Endothelial cell of umbilical vein (primary cell): ENCODE data around the gene GADD45A. TPM values are rescaled to one million over a fixed set of nuclear protein-coding genes. Genes with fewer than 3 reads are reported as not detected.

Experiments
- BruUV-seq: library from RNA; stranded (reverse); fragments of 400-500 nt; replicated peaks from 2 replicates; lab custom pipeline; 2021; lab: Mats Ljungman, UMichigan
- CTCF ChIA-PET: fragments of 300-600, 350-600 bp; sonication (Branson Sonifier 250); formaldehyde crosslinking; loops from one replicate; lab custom pipeline; 2021; ENCODE audit warnings: antibody characterized with exemption, inconsistent platforms; lab: Charles Lee
- POLR2A ChIA-PET: fragments of 300-600, 350-600 bp; sonication (Branson Sonifier 250); formaldehyde crosslinking; loops from one replicate; lab custom pipeline; 2021; ENCODE audit warnings: antibody characterized with exemption, inconsistent platforms; lab: Charles Lee
- DNase-seq: peaks from one replicate; pipeline ENCODE4 v3.0.0-alpha.2; 2011; ENCODE audit warnings: low read depth, low spot score
- FAIRE-seq: peaks from 2 replicates; lab custom pipeline; 2011; peaks lifted over from hg19 to GRCh38; lab: Jason Lieb, UNC
- H2AFZ ChIP-seq: 2 replicates; pipeline ENCODE4 v1.6.0; 2012; ENCODE audit warnings: low read depth, low read length, control low read depth, inconsistent platforms
- H3K27ac ChIP-seq: 2 replicates; pipeline ENCODE4 v1.5.1; 2011; ENCODE audit warnings: low read depth, mild to moderate bottlenecking, control low read depth, low read length, moderate library complexity; ENCODE audit not compliant: insufficient read depth
- H3K27me3 ChIP-seq, 2 experiments: 2 replicates each; pipeline versions ENCODE4 v1.6.0 to v1.6.1; 2011; ENCODE audit warnings: low read length in 2 of 2, mixed read lengths in 1 of 2; ENCODE audit not compliant: control insufficient read depth in 2 of 2, insufficient read depth in 2 of 2
- H3K36me3 ChIP-seq, 2 experiments: 2 replicates in 1 of 2; 3 replicates in 1 of 2; pipeline ENCODE4 v1.5.1; 2011; ENCODE audit warnings: low read length in 2 of 2, mild to moderate bottlenecking in 1 of 2, moderate library complexity in 1 of 2; ENCODE audit not compliant: control insufficient read depth in 2 of 2, insufficient read depth in 2 of 2; ENCODE audit errors: extremely low read depth in 1 of 2
- H3K4me1 ChIP-seq: 3 replicates; pipeline ENCODE4 v1.5.1; 2011; ENCODE audit warnings: mild to moderate bottlenecking, low read length; ENCODE audit not compliant: control insufficient read depth, insufficient read depth; ENCODE audit errors: extremely low read depth
- H3K4me2 ChIP-seq: 2 replicates; pipeline ENCODE4 v1.6.1; 2011; ENCODE audit warnings: low read length, control low read depth, mixed read lengths; ENCODE audit not compliant: insufficient read depth
- H3K4me3 ChIP-seq, 3 experiments: fragments of 200-600 bp in 1 of 3; sonication (generic), shearing (Covaris generic) in 1 of 3; replicated peaks in 1 of 3; 2 replicates each; pipeline ENCODE4 v1.5.1; 2011 to 2016; ENCODE audit warnings: control low read depth in 3 of 3, low read length in 3 of 3, mild to moderate bottlenecking in 2 of 3, inconsistent platforms in 1 of 3, low read depth in 1 of 3, moderate library complexity in 1 of 3; ENCODE audit not compliant: insufficient read depth in 1 of 3
- H3K79me2 ChIP-seq: 2 replicates; pipeline ENCODE4 v1.6.0; 2012; ENCODE audit warnings: low read length, inconsistent platforms; ENCODE audit not compliant: control insufficient read depth, insufficient read depth
- H3K9ac ChIP-seq: replicated peaks from 2 replicates; pipeline ENCODE3; 2011; ENCODE audit warnings: low read length, control low read depth; ENCODE audit not compliant: insufficient read depth; ENCODE audit errors: extremely low read depth
- H3K9me1 ChIP-seq: replicated peaks from 3 replicates; pipeline ENCODE4 v1.6.0; 2011; ENCODE audit warnings: mild to moderate bottlenecking, low read length; ENCODE audit not compliant: control insufficient read depth, insufficient read depth; ENCODE audit errors: extremely low read depth
- H3K9me3 ChIP-seq: replicated peaks from 2 replicates; pipeline ENCODE4 v1.5.1; 2012; ENCODE audit warnings: low read length, inconsistent platforms; ENCODE audit not compliant: control insufficient read depth, insufficient read depth
- H4K20me1 ChIP-seq: replicated peaks from 2 replicates; pipeline ENCODE3; 2011; ENCODE audit warnings: mild to moderate bottlenecking, low read length; ENCODE audit not compliant: control insufficient read depth, insufficient read depth; ENCODE audit errors: extremely low read depth
- EZH2 ChIP-seq: IDR thresholded peaks from 2 replicates; pipeline ENCODE4 v1.6.1; 2012; ENCODE audit warnings: borderline replicate concordance, low read depth, mild to moderate bottlenecking, moderate library complexity, low read length, inconsistent platforms; ENCODE audit not compliant: severe bottlenecking
- FOS ChIP-seq: IDR thresholded peaks from 2 replicates; pipeline ENCODE4 v1.6.1; 2011; ENCODE audit warnings: mild to moderate bottlenecking, low read length, moderate library complexity, borderline replicate concordance; ENCODE audit not compliant: insufficient read depth
- GATA2 ChIP-seq: IDR thresholded peaks from 2 replicates; pipeline ENCODE4 v1.7.0; 2011; ENCODE audit warnings: low read depth, mild to moderate bottlenecking, moderate library complexity, mixed read lengths, low read length; ENCODE audit not compliant: insufficient read length, insufficient read depth
- JUN ChIP-seq: IDR thresholded peaks from 2 replicates; pipeline ENCODE4 v1.6.1; 2011; ENCODE audit warnings: borderline replicate concordance, low read depth; ENCODE audit not compliant: insufficient read length, insufficient read depth
- MAX ChIP-seq: IDR thresholded peaks from 2 replicates; pipeline ENCODE4 v1.6.1; 2011; ENCODE audit not compliant: insufficient read depth, insufficient read length
- MYC ChIP-seq: IDR thresholded peaks from one replicate; pipeline ENCODE4 v1.6.1; 2011; ENCODE audit warnings: mild to moderate bottlenecking, low read depth, low read length
- POLR2A ChIP-seq: IDR thresholded peaks from 2 replicates; pipeline ENCODE4 v1.6.1; 2012; ENCODE audit warnings: low read depth, mild to moderate bottlenecking, control low read depth, low read length
- POLR2AphosphoS5 ChIP-seq: IDR thresholded peaks from 2 replicates; pipeline ENCODE4 v1.6.1; 2012; ENCODE audit warnings: low read depth, mild to moderate bottlenecking, control low read depth, low read length, moderate library complexity; ENCODE audit not compliant: insufficient read depth
- dilution Hi-C: fragments of 300-500 bp; cut with MboI; formaldehyde crosslinking; loops from one replicate; pipeline ENCODE4 v1.15.0; 2019; ENCODE audit warnings: low sequenced_read_pairs; ENCODE audit not compliant: extremely low pct_ligation_motif_present
- intact Hi-C: fragments of 100-400 bp; cut with micrococcal nuclease; formaldehyde crosslinking; loops from one replicate; pipeline ENCODE4 v1.10.0; 2022
- polyA plus RNA-seq, 4 experiments: library from polyadenylated mRNA; depleted of rRNA in 3 of 4; stranded (reverse) in 3 of 4; unstranded in 1 of 4; fragments of >200 nt; gene quantifications; 2 replicates each; pipeline versions ENCODE4 v1.2.1 to v1.2.3, GENCODE V29; 2011 to 2012; ENCODE audit warnings: missing spikeins in 1 of 4
- total RNA-seq: library from RNA; stranded (reverse); gene quantifications from 2 replicates; pipeline ENCODE4 v1.2.3, GENCODE V29; 2021
- TF ChIP-seq, protein P1 (sequence below), 2 donors: IDR thresholded peaks; 1 replicate in 1 of 2; 2 replicates in 1 of 2; pipeline ENCODE4 v1.5.1; 2011; ENCODE audit warnings: low read length in 2 of 2, mild to moderate bottlenecking in 2 of 2, moderate library complexity in 2 of 2, control low read depth in 1 of 2, inconsistent platforms in 1 of 2, low read depth in 1 of 2; ENCODE audit not compliant: insufficient read depth in 1 of 2; ENCODE audit errors: extremely low read depth in 1 of 2

Gene GADD45A
- total and polyA plus RNA-seq, 2 donors (not counting 3 experiments of a cell fraction or from before 2014, with no cell fraction given) = 77.4 to 87.6 TPM

GRCh38 chr1:67723126-67723525 is 38.1 kb downstream of the GADD45A start:
- H3K9ac ChIP-seq = peak overlapping the region; percentile 67
- POLR2A ChIA-PET = interaction anchor here (1.0 to 1.8 kb wide), 3 partner anchors 9 to 38 kb away, joined by 3 to 7 read pairs (median 7); partner anchors contain the start of gene GADD45A

More at GRCh38 chr1:67723126-67723525, 38.1 kb downstream of the GADD45A start:
- H3K36me3 ChIP-seq = peaks cover 0 to 2% of the 10 kb centered on the region in 2 experiments
- H3K4me2 ChIP-seq = peak overlapping the region; percentile 8
- no peaks in the 10 kb centered on the region for H3K9me1 ChIP-seq
- FAIRE-seq (no peak), DNase-seq (no peak)
- no peaks in the 10 kb centered on the region for H4K20me1 ChIP-seq
- intact Hi-C loops = loop anchor here (1.0 to 10.0 kb wide), 4 partner anchors 10 to 458 kb away; no protein-coding TSS in a partner anchor
- peaks cover 68% of the 10 kb centered on the region for H3K4me1 ChIP-seq
- no peaks in the 10 kb centered on the region for H3K27me3 ChIP-seq
- peaks cover 28% of the 10 kb centered on the region for H3K79me2 ChIP-seq
- TSS peak; percentile 16 for BruUV-seq
- no peaks in the 10 kb centered on the region for H3K9me3 ChIP-seq
- CTCF ChIA-PET = interaction anchor here (1.0 to 2.9 kb wide), 9 partner anchors 12 to 191 kb away, joined by 3 to 16 read pairs (median 6); no protein-coding TSS in a partner anchor
- TF ChIP-seq GATA2 (no peak), EZH2 (no peak), FOS (no peak), POLR2AphosphoS5 (no peak), MYC (no peak), MAX (no peak), JUN (no peak), POLR2A (no peak)
- TF ChIP-seq, protein P1, sequence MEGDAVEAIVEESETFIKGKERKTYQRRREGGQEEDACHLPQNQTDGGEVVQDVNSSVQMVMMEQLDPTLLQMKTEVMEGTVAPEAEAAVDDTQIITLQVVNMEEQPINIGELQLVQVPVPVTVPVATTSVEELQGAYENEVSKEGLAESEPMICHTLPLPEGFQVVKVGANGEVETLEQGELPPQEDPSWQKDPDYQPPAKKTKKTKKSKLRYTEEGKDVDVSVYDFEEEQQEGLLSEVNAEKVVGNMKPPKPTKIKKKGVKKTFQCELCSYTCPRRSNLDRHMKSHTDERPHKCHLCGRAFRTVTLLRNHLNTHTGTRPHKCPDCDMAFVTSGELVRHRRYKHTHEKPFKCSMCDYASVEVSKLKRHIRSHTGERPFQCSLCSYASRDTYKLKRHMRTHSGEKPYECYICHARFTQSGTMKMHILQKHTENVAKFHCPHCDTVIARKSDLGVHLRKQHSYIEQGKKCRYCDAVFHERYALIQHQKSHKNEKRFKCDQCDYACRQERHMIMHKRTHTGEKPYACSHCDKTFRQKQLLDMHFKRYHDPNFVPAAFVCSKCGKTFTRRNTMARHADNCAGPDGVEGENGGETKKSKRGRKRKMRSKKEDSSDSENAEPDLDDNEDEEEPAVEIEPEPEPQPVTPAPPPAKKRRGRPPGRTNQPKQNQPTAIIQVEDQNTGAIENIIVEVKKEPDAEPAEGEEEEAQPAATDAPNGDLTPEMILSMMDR (IDR thresholded peaks at IDR 0.05; ENCODE audit: extremely low read depth in 1 of 2, insufficient read depth in 1 of 2, low read depth in 1 of 2, low read length in 2 of 2) = no peak
- no peak overlapping the region for H3K4me3 ChIP-seq
- dilution Hi-C loops = no loop called here
- peak overlapping the region; percentile 95 for H3K27ac ChIP-seq
- H2AFZ ChIP-seq = no peak overlapping the region
